GM12878 (cell line): ENCODE data around the gene CDC42BPA. TPM values are rescaled to one million over a fixed set of nuclear protein-coding genes. Genes with fewer than 3 reads are reported as not detected.

Experiments
- ATAC-seq: fragments of 200-7000 bp; cut with Tn5 transposase; 3 replicates; pipeline ENCODE4 v1.9.1; 2020; ENCODE audit warnings: mild to moderate bottlenecking, moderate library complexity
- BruUV-seq: library from RNA; stranded (reverse); fragments of 400-500 nt; replicated peaks from 2 replicates; lab custom pipeline; 2021; lab: Mats Ljungman, UMichigan
- CTCF ChIA-PET: fragments of 300-600 bp; sonication (Branson Sonifier 250); formaldehyde crosslinking; extraction: SDS; loops from one replicate; lab custom pipeline; 2021; ENCODE audit warnings: inconsistent platforms; lab: Yijun Ruan, JAX
- POLR2A ChIA-PET: fragments of 350-600 bp; formaldehyde crosslinking; extraction: SDS; loops from one replicate; lab custom pipeline; 2021; ENCODE audit warnings: inconsistent platforms; lab: Charles Lee
- RAD21 ChIA-PET: fragments of 300-600 bp; sonication (Branson Sonifier 250); formaldehyde crosslinking; loops from one replicate; lab custom pipeline; 2023; ENCODE audit warnings: antibody characterized with exemption; ENCODE audit not compliant: unreplicated experiment; lab: Charles Lee
- SMC1A ChIA-PET: fragments of 300-600 bp; sonication (Branson Sonifier 250); formaldehyde crosslinking; loops from one replicate; lab custom pipeline; 2023; ENCODE audit not compliant: unreplicated experiment, uncharacterized antibody; lab: Charles Lee
- DNase-seq: peaks from one replicate; pipeline ENCODE4 v3.0.0-alpha.2; 2011; ENCODE audit warnings: low read depth, low spot score
- FAIRE-seq: peaks from 3 replicates; lab custom pipeline; 2011; peaks lifted over from hg19 to GRCh38; lab: Jason Lieb, UNC
- H2AFZ ChIP-seq: 2 replicates; pipeline ENCODE4 v1.6.0; 2011; ENCODE audit warnings: low read depth, low read length, control low read depth; ENCODE audit not compliant: control insufficient read depth
- H3K27ac ChIP-seq: 2 replicates; pipeline ENCODE4 v1.5.1; 2011; ENCODE audit warnings: control low read depth; ENCODE audit not compliant: control insufficient read depth, insufficient read depth
- H3K27me3 ChIP-seq, 2 experiments: replicated peaks in 1 of 2; 2 replicates each; pipeline versions ENCODE4 v1.6.0 to v1.6.1; 2011; ENCODE audit warnings: low read length in 1 of 2; ENCODE audit not compliant: control insufficient read depth in 2 of 2, insufficient read depth in 2 of 2
- H3K36me3 ChIP-seq, 2 experiments: 2 replicates each; pipeline ENCODE4 v1.5.1; 2011; ENCODE audit warnings: low read length in 1 of 2; ENCODE audit not compliant: control insufficient read depth in 2 of 2, insufficient read depth in 2 of 2
- H3K4me1 ChIP-seq: 2 replicates; pipeline ENCODE4 v1.6.1; 2011; ENCODE audit warnings: mild to moderate bottlenecking, low read length, moderate library complexity, mixed read lengths; ENCODE audit not compliant: control insufficient read depth, insufficient read depth
- H3K4me2 ChIP-seq: 2 replicates; pipeline ENCODE4 v1.6.0; 2011; ENCODE audit warnings: control low read depth; ENCODE audit not compliant: control insufficient read depth, insufficient read depth
- H3K4me3 ChIP-seq: fragments of 200-600 bp; sonication (generic); 2 replicates; pipeline ENCODE4 v1.5.1; 2016
- H3K79me2 ChIP-seq: 2 replicates; pipeline ENCODE4 v1.6.0; 2011; ENCODE audit warnings: low read length; ENCODE audit not compliant: control insufficient read depth, insufficient read depth
- H3K9ac ChIP-seq: 2 replicates; pipeline ENCODE4 v1.8.0; 2011; ENCODE audit warnings: low read length, control low read depth, mixed read lengths; ENCODE audit not compliant: control insufficient read depth, insufficient read depth
- H3K9me3 ChIP-seq: replicated peaks from 3 replicates; pipeline ENCODE4 v1.5.1; 2011; ENCODE audit warnings: mild to moderate bottlenecking, low read length; ENCODE audit not compliant: control insufficient read depth, insufficient read depth
- H4K20me1 ChIP-seq: 2 replicates; pipeline ENCODE4 v1.6.0; 2011; ENCODE audit not compliant: control insufficient read depth, insufficient read depth
- CHD1 ChIP-seq: IDR thresholded peaks from 2 replicates; pipeline ENCODE4 v1.6.1; 2012; ENCODE audit warnings: low read depth, low read length, improper control_type of control experiment
- CREB1 ChIP-seq: IDR thresholded peaks from 2 replicates; pipeline ENCODE4 v1.6.1; 2012; ENCODE audit warnings: low read depth, mild to moderate bottlenecking, inconsistent platforms
- HDAC6 ChIP-seq: fragments of 200-600 bp; sonication (generic); IDR thresholded peaks from one replicate; pipeline ENCODE4 v1.8.0; 2017; ENCODE audit warnings: antibody characterized with exemption; ENCODE audit not compliant: unreplicated experiment
- MEF2B ChIP-seq: fragments of 450-650 bp; IDR thresholded peaks from 2 replicates; pipeline ENCODE4 v1.6.1; 2018; ENCODE audit warnings: mild to moderate bottlenecking, moderate library complexity; ENCODE audit not compliant: partially characterized antibody, poor library complexity, severe bottlenecking
- NFYB ChIP-seq: IDR thresholded peaks from 2 replicates; pipeline ENCODE4 v1.6.1; 2011; ENCODE audit warnings: low read depth, mild to moderate bottlenecking, low read length, improper control_type of control experiment, moderate library complexity; ENCODE audit not compliant: insufficient read depth
- POLR2A ChIP-seq: IDR thresholded peaks from 2 replicates; pipeline ENCODE4 v1.6.1; 2011; ENCODE audit warnings: low read depth, mild to moderate bottlenecking, low read length
- WGBS: methylation state at CpG from one replicate; pipeline ENCODE4 v1.1.6; 2016; ENCODE audit warnings: low lambda C conversion rate; ENCODE audit not compliant: insufficient replicate concordance, insufficient coverage; ENCODE audit errors: missing lambda C conversion rate; 5-methylcytosine and 5-hydroxymethylcytosine counted together
- in situ Hi-C: fragments of 300-500 bp; cut with MboI; formaldehyde crosslinking; loops from 9 replicates; pipeline ENCODE4 v1.14.3; 2018; ENCODE audit warnings: mixed read lengths
- intact Hi-C: fragments of 100-400 bp; cut with micrococcal nuclease; formaldehyde crosslinking; loops from one replicate; pipeline ENCODE4 v1.14.2; 2022; ENCODE audit not compliant: unreplicated experiment
- polyA plus RNA-seq, 11 experiments: library from polyadenylated mRNA; depleted of rRNA in 4 of 11; unstranded in 6 of 11; stranded (reverse) in 5 of 11; fragments of >200 nt; fragmentation: Nextera tagmentation in 4 of 11; fragmentation: Illumina TruSeq in 1 of 11; extraction: Ambion mirVana in 4 of 11; extraction: Trizol in 1 of 11; gene quantifications; 1 replicate in 1 of 11; 2 replicates in 10 of 11; pipeline versions ENCODE4 v1.2.1 to v1.2.3, GENCODE V29; 2011 to 2016; ENCODE audit warnings: inconsistent platforms in 2 of 11, missing spikeins in 2 of 11, low read depth in 1 of 11
- total RNA-seq, 4 experiments: library from RNA; depleted of rRNA in 3 of 4; stranded (reverse); fragments of >200 nt in 3 of 4; fragmentation: Illumina TruSeq in 1 of 4; extraction: Trizol in 1 of 4; gene quantifications; 2 replicates each; pipeline versions ENCODE4 v1.2.1 to v1.2.3, GENCODE V29; 2013 to 2021
- TF ChIP-seq, protein P1 (sequence below): fragments of 450-650 bp; IDR thresholded peaks from 2 replicates; pipeline ENCODE4 v1.6.1; 2016; ENCODE audit warnings: mild to moderate bottlenecking, moderate library complexity, borderline replicate concordance

CDC42BPA gene
- total and polyA plus RNA-seq, 10 of the 15 experiments (the other 5 are each of a cell fraction or from before 2014, with no cell fraction given): 0.02 to 0.52 (median 0.10) TPM

DNA sequence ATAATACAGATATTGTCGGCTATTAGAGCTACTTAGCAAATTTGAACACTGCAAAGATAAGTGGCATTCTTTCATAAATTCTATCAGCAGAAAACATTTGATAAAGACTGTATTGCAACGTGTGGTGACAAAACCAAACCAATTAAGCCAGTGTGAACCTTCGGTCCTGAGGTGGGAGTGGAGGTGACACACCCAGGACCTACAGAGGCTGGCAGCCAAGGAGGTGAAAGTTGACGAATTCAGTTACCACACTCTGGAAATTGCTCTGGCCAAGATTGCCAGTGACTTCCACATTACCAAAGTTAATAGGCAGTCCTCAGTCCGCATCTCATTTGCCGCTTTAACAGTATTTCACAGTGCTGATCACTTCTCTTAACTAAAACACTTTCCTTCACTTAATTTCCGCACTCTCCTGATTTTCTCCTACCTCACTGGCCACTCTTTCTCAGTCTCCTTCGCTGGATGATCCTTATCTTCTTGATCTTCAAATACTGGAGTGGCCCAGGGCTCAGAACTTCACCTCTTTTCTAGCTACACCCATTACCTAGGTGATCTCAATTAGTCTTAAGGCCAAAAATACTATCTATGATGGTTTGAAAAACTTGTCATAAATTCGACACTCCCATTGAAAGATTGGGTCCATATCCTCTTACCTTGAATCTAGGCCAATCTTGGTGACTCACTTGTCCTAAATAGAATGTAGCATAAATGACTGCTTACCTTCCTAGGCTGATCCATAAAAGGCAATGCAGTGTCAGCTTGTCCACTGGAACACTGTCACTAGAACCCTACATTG lies 5.1 kb upstream of the CDC42BPA start (continued):
- TF ChIP-seq, protein P1, sequence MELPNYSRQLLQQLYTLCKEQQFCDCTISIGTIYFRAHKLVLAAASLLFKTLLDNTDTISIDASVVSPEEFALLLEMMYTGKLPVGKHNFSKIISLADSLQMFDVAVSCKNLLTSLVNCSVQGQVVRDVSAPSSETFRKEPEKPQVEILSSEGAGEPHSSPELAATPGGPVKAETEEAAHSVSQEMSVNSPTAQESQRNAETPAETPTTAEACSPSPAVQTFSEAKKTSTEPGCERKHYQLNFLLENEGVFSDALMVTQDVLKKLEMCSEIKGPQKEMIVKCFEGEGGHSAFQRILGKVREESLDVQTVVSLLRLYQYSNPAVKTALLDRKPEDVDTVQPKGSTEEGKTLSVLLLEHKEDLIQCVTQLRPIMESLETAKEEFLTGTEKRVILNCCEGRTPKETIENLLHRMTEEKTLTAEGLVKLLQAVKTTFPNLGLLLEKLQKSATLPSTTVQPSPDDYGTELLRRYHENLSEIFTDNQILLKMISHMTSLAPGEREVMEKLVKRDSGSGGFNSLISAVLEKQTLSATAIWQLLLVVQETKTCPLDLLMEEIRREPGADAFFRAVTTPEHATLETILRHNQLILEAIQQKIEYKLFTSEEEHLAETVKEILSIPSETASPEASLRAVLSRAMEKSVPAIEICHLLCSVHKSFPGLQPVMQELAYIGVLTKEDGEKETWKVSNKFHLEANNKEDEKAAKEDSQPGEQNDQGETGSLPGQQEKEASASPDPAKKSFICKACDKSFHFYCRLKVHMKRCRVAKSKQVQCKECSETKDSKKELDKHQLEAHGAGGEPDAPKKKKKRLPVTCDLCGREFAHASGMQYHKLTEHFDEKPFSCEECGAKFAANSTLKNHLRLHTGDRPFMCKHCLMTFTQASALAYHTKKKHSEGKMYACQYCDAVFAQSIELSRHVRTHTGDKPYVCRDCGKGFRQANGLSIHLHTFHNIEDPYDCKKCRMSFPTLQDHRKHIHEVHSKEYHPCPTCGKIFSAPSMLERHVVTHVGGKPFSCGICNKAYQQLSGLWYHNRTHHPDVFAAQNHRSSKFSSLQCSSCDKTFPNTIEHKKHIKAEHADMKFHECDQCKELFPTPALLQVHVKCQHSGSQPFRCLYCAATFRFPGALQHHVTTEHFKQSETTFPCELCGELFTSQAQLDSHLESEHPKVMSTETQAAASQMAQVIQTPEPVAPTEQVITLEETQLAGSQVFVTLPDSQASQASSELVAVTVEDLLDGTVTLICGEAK: no peak
- TF ChIP-seq NFYB (no peak), HDAC6 (no peak)

DNA sequence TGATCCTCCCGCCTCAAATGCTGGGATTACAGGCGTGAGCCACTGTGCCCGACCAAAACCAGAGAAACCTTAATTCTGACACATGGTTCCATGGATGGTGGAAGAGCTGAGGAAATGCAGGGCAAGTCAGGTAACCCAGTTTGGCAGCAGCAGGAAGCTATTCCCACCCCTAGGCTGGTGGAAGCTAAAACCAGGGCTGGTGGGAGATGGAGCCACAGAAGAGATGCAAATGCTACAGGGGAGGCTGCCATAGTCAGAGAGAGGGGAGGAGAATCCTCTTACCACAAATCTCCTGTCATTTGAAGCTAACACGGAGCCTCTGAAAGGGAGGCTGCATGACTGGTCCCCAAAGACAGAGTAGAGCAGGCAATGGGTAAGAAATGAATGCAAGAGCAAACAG lies 4.1 kb upstream of the CDC42BPA start:
- Histone ChIP-seq H3K27ac (no peak overlapping the region), H3K4me3 (no peak overlapping the region), H3K79me2 (no peaks in the 10 kb centered on the region), H3K9ac (no peak overlapping the region), H3K36me3 (no peaks in the 10 kb centered on the region), H2AFZ (no peak overlapping the region), H3K27me3 (peaks cover 2 to 11% of the 10 kb centered on the region in 2 experiments; a peak in 3 of 4 replicates), H4K20me1 (no peaks in the 10 kb centered on the region), H3K9me3 (no peaks in the 10 kb centered on the region), H3K4me1 (no peaks in the 10 kb centered on the region), H3K4me2 (no peak overlapping the region)
- intact Hi-C loops (no loop called here), in situ Hi-C loops (no loop called here)
- CTCF ChIA-PET: interaction anchor here (0.6 kb wide), 1 partner anchor 849 kb away, joined by 3 read pairs; no protein-coding TSS in a partner anchor
- no TSS peak for BruUV-seq
- POLR2A ChIA-PET: no interaction called here
- TF ChIP-seq CHD1: no peak
- TF ChIP-seq MEF2B: no peak
- no peak for TF ChIP-seq CREB1
- no peak for TF ChIP-seq POLR2A
- ATAC-seq (no peak), DNase-seq (no peak), FAIRE-seq (no peak)
- 40% methylated on average over 4 of the region's 4 CpGs for WGBS
- RAD21 ChIA-PET: interaction anchor here (0.7 kb wide), 1 partner anchor 142 kb away, joined by 4 read pairs; no protein-coding TSS in a partner anchor
- SMC1A ChIA-PET: no interaction called here
